ENCODE data around the gene LCT. TPM values are rescaled to one million over a fixed set of nuclear protein-coding genes. Genes with fewer than 3 reads are reported as not detected.
A peak's percentile ranks its signal among the peaks of the same experiment; 100 is the strongest.
"Not testable (repeated sequence)": the region's sequence is repeated elsewhere in the genome, so short reads cannot be mapped to it uniquely, and the experiment has no call there.

Gene LCT
- under 1 TPM; 0.16 TPM for total RNA-seq

DNA sequence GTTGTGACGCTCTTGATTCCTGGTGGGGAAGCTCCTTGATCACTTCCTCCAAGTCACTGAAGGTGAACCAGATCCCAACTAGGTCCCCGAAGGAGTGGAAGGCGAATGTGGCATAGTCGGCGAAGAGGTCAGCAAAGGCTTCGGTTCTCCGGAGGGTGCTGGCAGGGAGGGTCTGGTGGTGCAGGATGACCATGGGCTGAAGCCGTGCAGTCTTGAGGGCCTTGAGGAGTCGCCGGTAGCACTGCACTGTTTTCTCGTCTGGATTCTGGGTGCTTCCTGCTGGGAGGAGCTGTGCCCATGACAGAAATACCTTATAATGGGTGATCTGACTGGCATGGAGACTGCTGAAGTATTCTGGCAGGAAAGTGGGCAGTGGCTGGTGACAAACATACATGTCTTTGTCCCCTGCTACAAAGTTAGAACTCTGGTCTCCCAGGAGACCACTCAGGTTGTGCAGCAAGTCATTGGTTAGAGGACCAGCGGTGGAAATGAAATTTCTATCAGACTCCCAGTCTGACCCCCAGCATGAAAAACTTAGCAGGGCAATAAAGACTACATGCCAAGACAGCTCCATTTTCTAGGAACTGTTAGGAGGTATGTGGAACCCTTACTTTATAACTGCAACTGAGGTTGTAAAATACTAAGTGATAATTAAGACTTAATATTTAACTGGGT lies at the start of gene LCT:
TSS of gene LCT (minus strand) at position 589 of the 675 bp plus-strand sequence. CDS start at position 574, 15 bp downstream.
- Mint-ChIP-seq H3K9me3 (ENCODE audit: low read depth) (no peaks in the 10 kb centered on the region), H3K4me1 (peaks cover 10% of the 10 kb centered on the region), H3K27ac (no peak within 1 kb of the TSS), H3K36me3 (ENCODE audit: low read depth) (peaks cover 25% of the 10 kb centered on the region), H3K4me3 (no peak within 1 kb of the TSS), H3K27me3 (no peaks in the 10 kb centered on the region)
- ATAC-seq (no peak), DNase-seq (no peak)
- ChIA-PET POLR2A (no interaction called here), CTCF (interaction anchor here (0.6 kb wide), 1 partner anchor 560 kb away, joined by 3 read pairs; no protein-coding TSS in a partner anchor)
- intact Hi-C loops (cut with DNase I, micrococcal nuclease) = no loop called here

DNA sequence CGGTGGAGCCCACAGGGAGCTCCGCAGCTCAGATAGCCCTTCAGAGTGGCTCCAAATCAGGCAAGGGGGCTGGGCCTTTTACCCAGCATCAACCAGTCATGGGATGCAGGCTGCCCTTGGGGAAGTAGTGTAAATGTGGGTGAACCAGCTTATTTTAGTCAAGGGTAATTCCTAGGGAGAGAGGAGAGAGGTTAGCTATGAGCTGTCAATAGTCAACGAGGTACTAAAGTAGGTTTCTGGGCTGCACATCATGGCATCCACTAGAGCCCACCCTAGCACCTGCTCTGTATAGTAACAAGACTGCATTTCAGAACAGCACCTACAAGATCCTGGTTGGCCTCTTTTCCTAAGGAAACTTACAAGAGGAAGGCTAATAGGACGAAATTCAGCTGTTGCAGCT lies 48.7 kb upstream of the LCT start:
- no peak for DNase-seq
- CTCF ChIA-PET = interaction anchor here (0.5 to 1.7 kb wide), 4 partner anchors 18 to 500 kb away, joined by 4 read pairs; no protein-coding TSS in a partner anchor
- Mint-ChIP-seq H3K4me1 (no peaks in the 10 kb centered on the region), H3K27me3 (peaks cover 4% of the 10 kb centered on the region), H3K27ac (no peak overlapping the region), H3K36me3 (ENCODE audit: low read depth) (no peaks in the 10 kb centered on the region), H3K4me3 (no peak overlapping the region), H3K9me3 (ENCODE audit: low read depth) (no peaks in the 10 kb centered on the region)
- no peak for ATAC-seq
- POLR2A ChIA-PET = interaction anchor here (0.7 kb wide), 1 partner anchor 10 kb away, joined by 4 read pairs; no protein-coding TSS in a partner anchor
- intact Hi-C loops (cut with DNase I, micrococcal nuclease) = no loop called here

DNA sequence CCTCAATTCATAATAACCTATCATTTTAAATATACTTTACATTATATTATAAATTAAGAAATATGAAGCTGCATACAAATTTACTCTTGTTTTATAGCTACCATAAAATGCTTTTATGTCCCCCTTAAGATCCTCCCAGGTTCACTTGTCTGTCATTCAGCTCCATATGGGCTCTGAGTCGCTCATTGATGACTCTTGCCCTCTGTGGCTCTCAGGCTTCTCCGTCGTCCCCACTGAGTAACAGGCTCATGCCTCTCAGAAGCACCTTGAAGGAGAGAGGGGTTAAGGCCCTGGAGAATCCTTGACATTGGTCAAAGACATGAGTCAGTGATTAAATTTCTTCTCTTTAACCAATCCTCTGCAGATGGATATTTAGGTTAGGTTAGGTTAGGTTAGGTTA lies 45.4 kb upstream of the LCT start:
- ChIA-PET POLR2A (no interaction called here), CTCF (interaction anchor here (0.6 kb wide), 1 partner anchor 1637 kb away, joined by 3 read pairs; no protein-coding TSS in a partner anchor)
- no peak overlapping the region for H3K4me3 Mint-ChIP-seq
- H3K27me3 Mint-ChIP-seq = peaks cover 4% of the 10 kb centered on the region
- no peak for DNase-seq
- intact Hi-C loops (cut with DNase I, micrococcal nuclease) = no loop called here
- H3K4me1 Mint-ChIP-seq = peaks cover 2% of the 10 kb centered on the region
- peak; percentile 33 for ATAC-seq
- H3K9me3 Mint-ChIP-seq (ENCODE audit: low read depth) = no peaks in the 10 kb centered on the region
- H3K27ac Mint-ChIP-seq = no peak overlapping the region
- H3K36me3 Mint-ChIP-seq (ENCODE audit: low read depth) = no peaks in the 10 kb centered on the region

DNA sequence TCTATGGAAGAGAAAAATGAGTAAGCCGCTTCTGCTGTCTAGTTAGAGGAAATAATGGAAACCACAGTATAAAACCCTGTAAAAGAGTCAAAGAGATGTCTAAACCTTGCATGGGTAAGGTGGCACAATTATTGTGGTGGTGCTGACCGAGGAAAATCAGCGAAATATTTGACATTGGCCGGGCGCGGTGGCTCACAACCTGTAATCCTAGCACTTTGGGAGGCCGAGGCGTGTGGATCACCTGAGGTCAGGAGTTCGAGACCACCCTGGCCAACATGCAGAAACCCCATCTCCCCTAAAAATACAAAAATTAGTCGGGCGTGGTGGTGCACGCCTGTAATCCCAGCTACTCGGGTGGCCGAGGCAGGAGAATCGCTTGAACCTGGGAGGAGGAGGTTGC lies 39.8 kb upstream of the LCT start:
- Mint-ChIP-seq H3K27ac (peak overlapping the region; percentile 96), H3K4me3 (peak overlapping the region; percentile 86), H3K4me1 (peaks cover 38% of the 10 kb centered on the region), H3K36me3 (ENCODE audit: low read depth) (peaks cover 39% of the 10 kb centered on the region)
- not testable (repeated sequence) for H3K9me3 Mint-ChIP-seq (ENCODE audit: low read depth); DNase-seq; H3K27me3 Mint-ChIP-seq
- peak; percentile 1 for ATAC-seq
- POLR2A ChIA-PET = interaction anchor here (0.5 to 1.8 kb wide), 13 partner anchors 11 to 507 kb away, joined by 3 to 11 read pairs (median 5); partner anchors contain the start of genes DARS1 and ZRANB3
- intact Hi-C loops (cut with DNase I, micrococcal nuclease) = loop anchor here (1.0 to 5.0 kb wide), 11 partner anchors 72 to 958 kb away; partner anchors contain the start of genes DARS1 (in 2 of the 2), R3HDM1 (in 2 of the 2), ZRANB3 (in 2 of the 2) and CCNT2 (in 1 of the 2)
- CTCF ChIA-PET = interaction anchor here (0.6 to 1.8 kb wide), 3 partner anchors 19 to 508 kb away, joined by 3 to 6 read pairs (median 4); no protein-coding TSS in a partner anchor

DNA sequence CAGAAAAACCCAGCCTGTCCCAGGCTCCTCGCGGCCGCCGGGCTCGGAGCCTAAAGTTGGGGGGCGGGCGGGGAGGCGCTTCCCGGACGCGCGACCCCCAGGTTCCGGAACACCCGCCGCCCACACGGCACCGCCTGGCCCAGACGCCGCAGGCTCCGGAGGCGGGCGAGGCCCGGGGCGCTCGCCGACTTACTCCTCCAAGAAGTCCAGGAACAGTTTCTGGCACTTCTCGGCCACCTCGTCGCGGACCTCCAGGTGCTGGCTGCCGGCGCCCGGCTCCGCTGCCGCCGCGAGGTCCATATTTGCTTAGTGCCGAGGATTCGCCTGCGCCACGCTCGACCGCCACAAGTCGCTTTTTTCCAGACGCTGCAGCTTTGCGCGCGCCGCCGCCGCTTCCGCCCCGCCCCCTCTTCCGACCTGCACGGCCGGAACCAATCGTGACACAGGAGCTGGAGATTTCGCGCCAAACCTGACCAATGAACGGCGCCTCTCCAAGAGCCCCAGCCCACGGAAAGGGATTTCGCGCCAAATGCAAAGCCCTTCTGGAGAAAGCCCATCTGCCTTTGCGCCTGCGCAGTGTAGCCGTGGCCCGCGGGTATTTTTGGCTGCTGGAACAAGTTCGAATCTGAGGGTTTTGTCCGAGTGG lies 39.2 kb upstream of the LCT start, which contains the start of gene MCM6:
TSS of gene MCM6 (minus strand) at position 378 of the 646 bp plus-strand sequence. CDS start at position 300, 78 bp downstream.
- H3K27me3 Mint-ChIP-seq = no peaks in the 10 kb centered on the region
- ATAC-seq = peak; percentile 88
- POLR2A ChIA-PET = interaction anchor here (0.5 to 1.8 kb wide), 15 partner anchors 10 to 508 kb away, joined by 3 to 11 read pairs (median 5); partner anchors contain the start of genes DARS1 and ZRANB3
- CTCF ChIA-PET = interaction anchor here (0.7 to 1.8 kb wide), 5 partner anchors 20 to 508 kb away, joined by 3 to 6 read pairs (median 4); no protein-coding TSS in a partner anchor
- peak; percentile 100 for DNase-seq
- H3K4me3 Mint-ChIP-seq = peak within 1 kb of the TSS; percentile 86
- intact Hi-C loops (cut with DNase I, micrococcal nuclease) = loop anchor here (1.0 to 5.0 kb wide), 11 partner anchors 72 to 957 kb away; partner anchors contain the start of genes DARS1 (in 2 of the 2), R3HDM1 (in 2 of the 2), ZRANB3 (in 2 of the 2) and CCNT2 (in 1 of the 2)
- H3K27ac Mint-ChIP-seq = peak within 1 kb of the TSS; percentile 96
- peaks cover 44% of the 10 kb centered on the region for H3K4me1 Mint-ChIP-seq
- peaks cover 45% of the 10 kb centered on the region for H3K36me3 Mint-ChIP-seq (ENCODE audit: low read depth)
- H3K9me3 Mint-ChIP-seq (ENCODE audit: low read depth) = no peaks in the 10 kb centered on the region

DNA sequence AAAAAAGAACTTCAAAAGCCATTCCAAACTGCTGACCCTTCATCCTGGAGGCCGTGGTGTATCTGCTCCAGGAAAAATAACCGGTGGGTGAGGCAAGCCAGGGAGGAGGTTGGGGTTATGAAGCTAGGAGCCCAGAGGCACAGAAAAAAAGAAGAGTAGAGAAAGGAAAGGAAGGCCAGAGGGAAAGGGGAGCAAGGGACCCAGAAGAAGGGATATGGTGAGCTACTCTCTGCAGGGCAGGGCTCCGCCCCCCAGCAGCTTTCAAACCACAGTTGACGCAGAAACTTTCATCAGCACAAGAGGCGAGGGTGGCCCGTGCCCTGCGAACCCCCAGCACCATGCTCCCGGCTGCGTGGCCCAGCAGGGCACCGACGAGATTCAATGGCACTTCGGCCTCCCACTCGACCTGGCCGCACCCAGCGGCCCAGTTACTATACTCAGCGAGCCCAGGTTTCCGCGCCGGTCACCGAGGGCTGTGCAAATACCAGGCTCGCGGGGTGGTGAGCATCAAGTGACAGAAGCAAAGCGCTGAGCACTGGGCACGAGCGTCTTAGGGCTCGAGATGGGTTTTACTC lies 38.6 kb upstream of the LCT start:
- CTCF ChIA-PET = interaction anchor here (0.6 to 1.8 kb wide), 6 partner anchors 20 to 509 kb away, joined by 3 to 6 read pairs (median 4); no protein-coding TSS in a partner anchor
- intact Hi-C loops (cut with DNase I, micrococcal nuclease) = loop anchor here (1.0 to 5.0 kb wide), 14 partner anchors 55 to 957 kb away; partner anchors contain the start of genes DARS1 (in 2 of the 2), R3HDM1 (in 2 of the 2), UBXN4 (in 2 of the 2) and ZRANB3 (in 2 of the 2)
- Mint-ChIP-seq H3K27me3 (no peaks in the 10 kb centered on the region), H3K4me1 (peaks cover 50% of the 10 kb centered on the region), H3K36me3 (ENCODE audit: low read depth) (peaks cover 51% of the 10 kb centered on the region), H3K9me3 (ENCODE audit: low read depth) (no peaks in the 10 kb centered on the region), H3K4me3 (peak overlapping the region; percentile 86), H3K27ac (peak overlapping the region; percentile 92)
- peak; percentile 77 for ATAC-seq
- DNase-seq = peak; percentile 87
- POLR2A ChIA-PET = interaction anchor here (0.6 to 1.8 kb wide), 15 partner anchors 8 to 509 kb away, joined by 3 to 11 read pairs (median 5); partner anchors contain the start of genes DARS1 and ZRANB3

DNA sequence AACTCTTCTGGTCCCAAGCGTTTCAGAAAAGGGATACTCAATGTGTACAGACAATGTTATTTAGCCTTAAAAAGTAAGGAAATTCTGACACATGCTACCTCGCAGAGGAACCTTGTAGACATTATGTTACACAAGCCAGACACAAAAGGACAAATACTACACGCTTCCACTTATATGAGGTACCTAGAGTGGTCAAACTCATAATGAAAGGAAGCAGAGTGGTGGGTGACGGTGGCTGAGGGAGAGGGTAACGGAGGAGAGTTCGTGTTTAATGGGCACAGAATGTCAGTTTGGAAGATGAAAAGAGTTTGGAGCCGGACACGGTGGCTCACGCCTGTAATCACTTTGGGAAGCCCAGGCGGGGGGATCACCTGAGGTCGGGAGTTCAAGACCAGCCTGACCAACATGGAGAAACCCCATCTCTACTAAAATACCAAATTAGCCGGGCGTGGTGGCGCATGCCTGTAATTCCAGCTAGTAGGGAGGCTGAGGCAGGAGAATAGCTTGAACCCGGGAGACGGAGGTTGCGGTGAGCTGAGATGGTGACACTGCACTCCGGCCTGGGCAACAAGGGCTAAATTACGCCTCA lies 37.9 kb upstream of the LCT start:
- Mint-ChIP-seq H3K36me3 (ENCODE audit: low read depth) (peaks cover 58% of the 10 kb centered on the region), H3K4me3 (peak overlapping the region; percentile 86), H3K27ac (peak overlapping the region; percentile 92), H3K4me1 (peaks cover 54% of the 10 kb centered on the region), H3K27me3 (no peaks in the 10 kb centered on the region), H3K9me3 (ENCODE audit: low read depth) (no peaks in the 10 kb centered on the region)
- ATAC-seq (no peak), DNase-seq (peak; percentile 33)
- POLR2A ChIA-PET = interaction anchor here (0.6 to 1.8 kb wide), 12 partner anchors 8 to 509 kb away, joined by 3 to 11 read pairs (median 4); partner anchors contain the start of genes DARS1 and ZRANB3
- intact Hi-C loops (cut with DNase I, micrococcal nuclease) = loop anchor here (1.0 to 5.0 kb wide), 5 partner anchors 55 to 508 kb away; partner anchors contain the start of genes R3HDM1 (in 1 of the 2), UBXN4 (in 1 of the 2) and ZRANB3 (in 1 of the 2)
- CTCF ChIA-PET = interaction anchor here (0.6 to 1.8 kb wide), 2 partner anchors 103 to 510 kb away, joined by 4 to 6 read pairs; no protein-coding TSS in a partner anchor

DNA sequence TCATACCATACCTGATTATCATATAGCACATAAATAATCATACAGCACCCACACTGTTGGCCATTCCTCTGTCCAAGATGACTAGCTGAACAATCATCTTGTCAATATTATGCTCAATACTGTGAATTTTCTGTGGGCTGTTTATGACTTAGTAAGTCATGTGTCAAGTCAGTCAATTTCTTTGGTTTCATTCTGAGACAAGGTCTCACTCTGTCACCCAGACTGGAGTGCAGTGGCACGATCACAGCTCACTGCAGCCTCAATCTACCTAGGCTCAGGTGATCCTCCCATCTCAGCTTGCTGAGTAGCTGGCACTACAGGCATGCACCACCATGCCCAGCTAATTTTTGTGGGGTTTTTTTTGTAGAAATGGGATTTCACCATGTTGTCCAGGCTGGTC lies 33.6 kb upstream of the LCT start:
- POLR2A ChIA-PET = interaction anchor here (1.0 kb wide), 1 partner anchor 512 kb away, joined by 4 read pairs; no protein-coding TSS in a partner anchor
- ATAC-seq = peak; percentile 80
- peak; percentile 38 for DNase-seq

DNA sequence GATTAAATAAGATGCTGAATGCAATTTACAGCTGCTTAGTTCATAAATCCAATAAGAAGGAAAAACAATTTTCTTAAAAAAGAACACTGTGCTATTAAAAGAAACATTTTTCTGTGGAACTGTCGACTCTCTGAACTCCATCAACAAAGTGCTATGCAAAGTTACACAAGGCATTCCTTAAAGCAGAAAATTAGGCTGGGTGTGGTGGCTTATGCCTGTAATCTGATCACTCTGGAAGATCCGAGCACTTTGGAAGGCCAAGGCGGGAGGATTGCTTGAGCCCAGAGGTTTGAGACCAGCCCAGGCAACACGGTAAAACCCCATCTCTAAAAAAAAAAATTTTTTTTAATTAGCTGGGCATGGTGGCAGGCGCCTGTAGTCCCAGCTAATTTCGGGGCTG lies 26.2 kb upstream of the LCT start:
- intact Hi-C loops (cut with DNase I, micrococcal nuclease) = no loop called here
- H3K36me3 Mint-ChIP-seq (ENCODE audit: low read depth) = peaks cover 77% of the 10 kb centered on the region
- ChIA-PET POLR2A (interaction anchor here (0.7 kb wide), 1 partner anchor 9 kb away, joined by 4 read pairs; no protein-coding TSS in a partner anchor), CTCF (interaction anchor here (1.0 to 1.8 kb wide), 2 partner anchors 47 to 66 kb away, joined by 4 to 5 read pairs; no protein-coding TSS in a partner anchor)
- H3K9me3 Mint-ChIP-seq (ENCODE audit: low read depth) = no peaks in the 10 kb centered on the region
- H3K27ac Mint-ChIP-seq = no peak overlapping the region
- peaks cover 12% of the 10 kb centered on the region for H3K4me1 Mint-ChIP-seq
- no peak for DNase-seq
- H3K27me3 Mint-ChIP-seq = no peaks in the 10 kb centered on the region
- no peak overlapping the region for H3K4me3 Mint-ChIP-seq
- no peak for ATAC-seq

More for the DNA sequence above, 33.6 kb upstream of the LCT start:
- Mint-ChIP-seq H3K27me3 (no peaks in the 10 kb centered on the region), H3K27ac (peak overlapping the region; percentile 40), H3K36me3 (ENCODE audit: low read depth) (peaks cover 94% of the 10 kb centered on the region), H3K4me1 (peaks cover 56% of the 10 kb centered on the region), H3K9me3 (ENCODE audit: low read depth) (no peaks in the 10 kb centered on the region), H3K4me3 (no peak overlapping the region)
- intact Hi-C loops (cut with DNase I, micrococcal nuclease) = loop anchor here in 1 of 2 experiments (1.0 kb wide), 1 partner anchor 512 kb away; no protein-coding TSS in a partner anchor
- CTCF ChIA-PET = interaction anchor here (0.9 to 1.0 kb wide), 2 partner anchors 9 to 30 kb away, joined by 3 read pairs; no protein-coding TSS in a partner anchor

DNA sequence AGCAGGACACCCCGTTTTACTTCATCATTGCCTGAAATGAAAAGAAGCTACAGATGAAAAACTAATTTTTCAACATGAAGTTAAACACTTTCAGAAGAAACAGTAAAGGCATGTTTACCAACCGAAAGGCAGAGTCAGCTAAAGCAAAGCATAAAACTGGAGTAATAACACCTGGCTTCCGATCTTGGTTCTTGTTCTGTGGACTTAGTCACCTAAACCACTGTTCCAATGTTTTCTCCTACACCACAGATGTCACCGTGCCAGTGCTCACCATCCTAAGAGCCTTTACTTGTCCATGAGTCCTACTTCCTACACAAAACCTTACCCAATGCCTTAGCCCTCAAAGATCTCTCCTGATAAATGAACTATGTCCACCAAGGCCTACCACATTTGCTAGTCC lies 25.7 kb upstream of the LCT start:
- POLR2A ChIA-PET = no interaction called here
- H3K27ac Mint-ChIP-seq = no peak overlapping the region
- no peak overlapping the region for H3K4me3 Mint-ChIP-seq

More for the DNA sequence above, 25.7 kb upstream of the LCT start:
- CTCF ChIA-PET = interaction anchor here (1.0 to 1.8 kb wide), 2 partner anchors 47 to 66 kb away, joined by 4 to 5 read pairs; no protein-coding TSS in a partner anchor
- H3K9me3 Mint-ChIP-seq (ENCODE audit: low read depth) = no peaks in the 10 kb centered on the region
- H3K4me1 Mint-ChIP-seq = peaks cover 8% of the 10 kb centered on the region
- peaks cover 78% of the 10 kb centered on the region for H3K36me3 Mint-ChIP-seq (ENCODE audit: low read depth)
- intact Hi-C loops (cut with DNase I, micrococcal nuclease) = no loop called here
- no peaks in the 10 kb centered on the region for H3K27me3 Mint-ChIP-seq
- DNase-seq = no peak
- no peak for ATAC-seq

All from activated CD4-positive, alpha-beta T cell treated with anti-CD3 and anti-CD28 coated beads for 36 hours (primary cell).